Raji (cell line): ENCODE results near the gene PPP3CA.

Source experiments
- POLR2A ChIP-seq: IDR thresholded peaks from 2 replicates; pipeline ENCODE4 v1.6.1; 2011; ENCODE audit warnings: low read depth, low read length, control low read depth; ENCODE audit not compliant: insufficient read depth

The PPP3CA gene

GRCh38 chr4:101067383-101067782 lies 279.9 kb downstream of the PPP3CA start:
- no peak for TF ChIP-seq POLR2A

- TF ChIP-seq POLR2A: no peak
Observed at GRCh38 chr4:101066626-101067170, 280.6 kb downstream of the PPP3CA start.

GRCh38 chr4:101065935-101066485 lies 281.3 kb downstream of the PPP3CA start:
- no peak for TF ChIP-seq POLR2A

GRCh38 chr4:101065346-101065745 lies 282.0 kb downstream of the PPP3CA start:
- no peak for TF ChIP-seq POLR2A

- no peak for TF ChIP-seq POLR2A
Observed at GRCh38 chr4:101064541-101065180, 282.7 kb downstream of the PPP3CA start.

GRCh38 chr4:101055392-101055791 lies 291.9 kb downstream of the PPP3CA start:
- no peak for TF ChIP-seq POLR2A

GRCh38 chr4:101050837-101051205 lies 296.5 kb downstream of the PPP3CA start:
- TF ChIP-seq POLR2A: no peak

- TF ChIP-seq POLR2A: no peak
Observed at GRCh38 chr4:101050088-101050836, 297.1 kb downstream of the PPP3CA start.

- no peak for TF ChIP-seq POLR2A
Observed at GRCh38 chr4:101049549-101050001, 297.8 kb downstream of the PPP3CA start.

GRCh38 chr4:101044766-101045165 lies 302.6 kb downstream of the PPP3CA start:
- no peak for TF ChIP-seq POLR2A

- TF ChIP-seq POLR2A: no peak
Observed at GRCh38 chr4:101042847-101043246, 304.5 kb downstream of the PPP3CA start.

GRCh38 chr4:101040776-101041175 lies 306.6 kb downstream of the PPP3CA start:
- TF ChIP-seq POLR2A: no peak

GRCh38 chr4:101039367-101039766 lies 308.0 kb downstream of the PPP3CA start:
- no peak for TF ChIP-seq POLR2A

- no peak for TF ChIP-seq POLR2A
Observed at GRCh38 chr4:101037938-101038413, 309.4 kb downstream of the PPP3CA start.

- no peak for TF ChIP-seq POLR2A
Observed at GRCh38 chr4:101037249-101037648, 310.1 kb downstream of the PPP3CA start.

GRCh38 chr4:101035487-101035886 lies 311.8 kb downstream of the PPP3CA start:
- no peak for TF ChIP-seq POLR2A
